Neutrophil (primary cell): ENCODE measurements around the gene HSPBP1.
A peak's percentile ranks its signal among the peaks of the same experiment; 100 is the strongest.

ENCODE experiments used
- H3K27ac ChIP-seq: fragments of 200-600 bp; sonication (generic); 2 replicates; pipeline ENCODE4 v1.5.1; 2016; ENCODE audit warnings: mild to moderate bottlenecking, moderate library complexity
- H3K27me3 ChIP-seq: fragments of 200-600 bp; sonication (generic); 2 replicates; pipeline ENCODE4 v1.6.0; 2016; ENCODE audit warnings: mild to moderate bottlenecking
- H3K36me3 ChIP-seq: fragments of 200-600 bp; sonication (generic); 2 replicates; pipeline ENCODE4 v1.5.1; 2017
- H3K4me1 ChIP-seq, 2 experiments: fragments of 200-600 bp in 1 of 2; sonication (generic) in 1 of 2; 1 replicate in 1 of 2; 2 replicates in 1 of 2; pipeline versions ENCODE4 v1.5.1 to v1.6.1; 2013 to 2016; ENCODE audit warnings: low read depth in 1 of 2, low read length in 1 of 2, mild to moderate bottlenecking in 1 of 2, moderate library complexity in 1 of 2; ENCODE audit not compliant: control insufficient read depth in 1 of 2, insufficient read depth in 1 of 2
- H3K4me3 ChIP-seq, 2 experiments: fragments of 200-600 bp in 1 of 2; sonication (generic) in 1 of 2; 1 replicate in 1 of 2; 2 replicates in 1 of 2; pipeline ENCODE4 v1.5.1; 2013 to 2016; ENCODE audit warnings: low read depth in 1 of 2, low read length in 1 of 2, mild to moderate bottlenecking in 1 of 2, moderate library complexity in 1 of 2
- H3K9me3 ChIP-seq: fragments of 200-600 bp; sonication (generic); 2 replicates; pipeline ENCODE4 v1.5.1; 2016
- CTCF ChIP-seq: fragments of 200-600 bp; sonication (generic); IDR thresholded peaks from 2 replicates; pipeline ENCODE4 v1.5.1; 2016; ENCODE audit warnings: antibody characterized with exemption

The HSPBP1 gene

GRCh38 chr19:55304279-55304978 is 24.5 kb upstream of the HSPBP1 start:
- no peaks in the 10 kb centered on the region for H3K27me3 ChIP-seq
- H3K4me3 ChIP-seq, result no peak overlapping the region
- no peaks in the 10 kb centered on the region for H3K36me3 ChIP-seq
- H3K27ac ChIP-seq, result no peak overlapping the region
- peaks cover 8 to 9% of the 10 kb centered on the region in 2 experiments for H3K4me1 ChIP-seq
- H3K9me3 ChIP-seq, result no peaks in the 10 kb centered on the region
- TF ChIP-seq CTCF, result no peak

GRCh38 chr19:55303477-55303876 is 23.6 kb upstream of the HSPBP1 start:
- no peak for TF ChIP-seq CTCF
- peaks cover 8 to 9% of the 10 kb centered on the region in 2 experiments for H3K4me1 ChIP-seq
- no peaks in the 10 kb centered on the region for H3K36me3 ChIP-seq
- no peak overlapping the region for H3K4me3 ChIP-seq
- no peak overlapping the region for H3K27ac ChIP-seq
- no peaks in the 10 kb centered on the region for H3K9me3 ChIP-seq
- H3K27me3 ChIP-seq, result peaks cover 5% of the 10 kb centered on the region

GRCh38 chr19:55302318-55302703 is 22.4 kb upstream of the HSPBP1 start:
- Histone ChIP-seq H3K4me3 (peak overlapping the region in 1 of 2 experiments; percentile 9), H3K27me3 (peaks cover 9% of the 10 kb centered on the region), H3K4me1 (peaks cover 8 to 9% of the 10 kb centered on the region in 2 experiments), H3K36me3 (no peaks in the 10 kb centered on the region), H3K27ac (no peak overlapping the region), H3K9me3 (no peaks in the 10 kb centered on the region)
- TF ChIP-seq CTCF, result no peak

- peak; percentile 95 for TF ChIP-seq CTCF
- H3K4me1 ChIP-seq, result peaks cover 8 to 9% of the 10 kb centered on the region in 2 experiments
- no peak overlapping the region for H3K27ac ChIP-seq
- peak overlapping the region; percentile 9 to 45 for H3K4me3 ChIP-seq
- H3K27me3 ChIP-seq, result peaks cover 11% of the 10 kb centered on the region
- H3K9me3 ChIP-seq, result no peaks in the 10 kb centered on the region
- no peaks in the 10 kb centered on the region for H3K36me3 ChIP-seq
These were observed 21.8 kb upstream of the HSPBP1 start for GRCh38 chr19:55301459-55302317.

DNA sequence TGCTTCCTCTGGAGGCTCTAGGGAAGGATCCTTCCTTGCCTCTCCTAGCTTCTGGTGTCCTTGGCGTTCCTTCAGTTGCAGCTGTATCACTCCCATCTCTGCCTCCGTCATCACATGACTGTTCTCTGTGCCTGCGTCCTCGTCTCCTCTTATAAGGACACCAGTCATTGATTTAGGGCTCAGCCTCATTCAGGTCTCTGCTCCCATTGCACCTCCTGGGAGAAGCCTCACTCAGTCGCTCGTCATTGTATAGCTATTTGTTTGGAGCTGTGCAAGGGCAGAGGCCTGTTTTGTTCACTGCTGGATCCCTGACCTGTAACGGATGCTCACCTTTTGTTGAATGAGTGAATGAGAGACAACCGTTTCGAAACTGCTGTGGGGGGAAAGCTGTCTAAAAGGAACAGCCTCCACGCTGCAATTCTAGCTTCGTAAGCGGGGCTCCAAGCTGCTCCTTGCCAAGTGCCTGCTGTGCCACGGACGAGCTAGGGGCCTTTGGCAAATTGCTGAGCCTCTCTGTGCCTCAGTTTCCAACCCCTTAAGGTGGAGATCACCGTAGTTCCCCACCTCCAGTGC is 21.1 kb upstream of the HSPBP1 start:
- Histone ChIP-seq H3K4me3 (no peak overlapping the region), H3K27ac (no peak overlapping the region), H3K36me3 (no peaks in the 10 kb centered on the region), H3K27me3 (peaks cover 11% of the 10 kb centered on the region), H3K4me1 (peaks cover 8 to 9% of the 10 kb centered on the region in 2 experiments), H3K9me3 (no peaks in the 10 kb centered on the region)
- no peak for TF ChIP-seq CTCF
